GM18499 (cell line): Measurements from ENCODE around the gene SRRD.

Experiments
- ATAC-seq: cut with Tn5 transposase; IDR thresholded peaks from one replicate; pipeline ENCODE4 v1.9.1; 2021; ENCODE audit warnings: moderate number of reproducible peaks; ENCODE audit not compliant: insufficient read depth, unreplicated experiment

The SRRD gene

DNA sequence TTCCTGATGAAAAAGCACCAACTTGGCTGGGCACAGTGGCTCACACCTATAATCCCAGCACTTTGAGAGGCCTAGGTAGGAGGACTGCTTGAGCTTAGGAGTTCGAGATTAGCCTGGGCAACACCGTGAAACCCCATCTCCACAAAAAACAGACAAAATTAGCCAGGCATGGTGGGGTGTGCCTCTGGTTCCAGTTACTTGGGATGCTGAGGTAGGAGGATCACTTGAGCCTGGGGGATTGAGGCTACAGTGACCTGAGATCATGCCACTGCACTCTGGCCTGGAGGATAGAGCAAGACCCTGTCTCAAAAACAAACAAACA lies 3.1 kb upstream of the SRRD start:
- no peak for ATAC-seq

GRCh38 chr22:26481112-26481693 lies 2.5 kb upstream of the SRRD start:
- no peak for ATAC-seq

GRCh38 chr22:26481694-26482093 lies 2.0 kb upstream of the SRRD start:
- no peak for ATAC-seq

DNA sequence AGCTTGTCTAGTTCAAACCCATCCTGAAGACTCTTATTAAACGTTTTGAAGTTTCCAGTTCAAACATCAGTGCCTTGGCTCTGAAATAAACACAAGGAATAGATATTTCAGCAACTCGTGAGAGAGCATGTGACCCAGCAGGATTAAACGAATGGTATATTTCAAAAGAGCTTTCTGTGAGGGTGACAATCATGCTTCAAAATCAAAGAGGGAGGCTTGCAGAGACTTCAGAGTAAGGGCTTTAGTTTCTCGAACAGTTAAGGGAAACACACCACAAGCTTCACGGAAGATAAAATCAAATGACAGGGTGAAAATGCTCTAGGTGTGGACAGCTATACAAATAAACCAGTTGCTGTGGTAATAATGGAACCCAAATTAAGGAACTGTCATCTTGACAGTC lies 1.5 kb upstream of the SRRD start:
- no peak for ATAC-seq

- no peak for ATAC-seq
Observed at GRCh38 chr22:26483043-26483438, 636 bp upstream of the SRRD start.

GRCh38 chr22:26484360-26484706 lies 656 bp downstream of the SRRD start:
- no peak for ATAC-seq

GRCh38 chr22:26485013-26485412 lies 1.3 kb downstream of the SRRD start:
- no peak for ATAC-seq

- ATAC-seq: no peak
Observed at GRCh38 chr22:26485806-26486390, 2.2 kb downstream of the SRRD start.

DNA sequence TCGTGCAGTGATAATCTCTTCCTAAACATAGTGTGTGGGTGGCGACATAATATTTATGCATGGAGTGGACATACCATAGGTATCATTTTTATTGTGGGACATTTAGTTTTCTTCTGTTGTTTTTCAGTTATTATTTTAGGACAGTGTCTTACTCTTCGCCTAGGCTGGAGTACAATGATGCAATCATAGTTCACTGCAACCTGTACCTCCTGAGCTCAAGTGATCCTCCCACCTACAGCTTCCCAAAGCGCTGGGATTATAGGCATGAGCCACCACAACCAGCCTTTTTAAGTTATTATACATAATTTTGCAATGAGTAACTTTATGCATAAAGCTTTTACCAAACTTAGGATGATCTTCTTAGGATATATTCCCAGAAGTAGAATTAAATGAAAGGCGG lies 2.7 kb downstream of the SRRD start:
- ATAC-seq: no peak

GRCh38 chr22:26487996-26488395 lies 4.3 kb downstream of the SRRD start:
- ATAC-seq: no peak

DNA sequence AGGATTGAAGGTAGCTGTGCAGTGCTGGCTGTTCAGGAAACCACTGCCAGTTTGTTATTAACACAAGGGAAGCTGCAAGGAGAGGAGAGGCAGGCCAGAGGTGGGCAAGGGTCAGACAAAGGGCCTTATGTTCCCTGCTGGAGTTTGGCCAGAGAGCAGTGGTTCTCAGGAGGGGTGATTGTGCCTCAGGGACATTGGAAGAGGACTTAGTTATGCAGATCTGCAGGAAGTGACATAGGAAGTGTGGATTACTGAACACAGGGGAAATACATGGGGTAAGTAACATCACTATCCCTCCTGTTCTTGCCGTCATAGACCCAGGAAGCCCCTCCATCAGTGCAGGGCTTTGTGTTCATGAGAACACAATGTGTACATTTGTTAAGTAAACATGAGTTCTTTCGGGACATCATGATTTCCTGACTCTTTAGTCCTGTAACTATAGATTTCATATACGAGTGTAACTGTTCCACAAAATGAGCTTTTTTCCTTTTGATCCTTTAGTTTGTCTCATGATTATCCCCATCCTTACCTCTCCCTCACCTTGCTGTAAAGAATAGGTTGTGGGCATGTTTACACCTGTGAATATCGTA lies 5.9 kb downstream of the SRRD start:
- ATAC-seq: no peak

DNA sequence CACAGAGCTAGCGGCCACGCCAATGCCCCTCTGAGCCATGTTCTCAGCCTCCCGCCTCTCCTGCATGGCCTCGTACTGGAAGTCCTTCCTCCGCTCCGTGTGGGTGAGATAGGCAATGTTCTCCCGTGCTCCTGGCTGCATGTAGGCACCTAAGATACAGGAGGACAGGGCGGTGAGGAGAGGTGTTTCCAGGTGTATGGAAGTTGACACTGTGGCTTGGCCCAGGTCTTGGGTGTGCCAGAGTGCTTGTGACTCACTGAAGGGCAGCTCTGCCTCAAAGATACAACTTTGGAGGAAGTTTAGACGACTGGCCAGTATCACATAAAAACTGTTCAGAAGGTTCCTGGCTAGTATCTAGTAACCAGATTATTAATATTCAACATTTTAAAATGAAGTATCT lies 8.5 kb downstream of the SRRD start:
- no peak for ATAC-seq

GRCh38 chr22:26494506-26494905 lies 10.8 kb downstream of the SRRD start:
- ATAC-seq: no peak

DNA sequence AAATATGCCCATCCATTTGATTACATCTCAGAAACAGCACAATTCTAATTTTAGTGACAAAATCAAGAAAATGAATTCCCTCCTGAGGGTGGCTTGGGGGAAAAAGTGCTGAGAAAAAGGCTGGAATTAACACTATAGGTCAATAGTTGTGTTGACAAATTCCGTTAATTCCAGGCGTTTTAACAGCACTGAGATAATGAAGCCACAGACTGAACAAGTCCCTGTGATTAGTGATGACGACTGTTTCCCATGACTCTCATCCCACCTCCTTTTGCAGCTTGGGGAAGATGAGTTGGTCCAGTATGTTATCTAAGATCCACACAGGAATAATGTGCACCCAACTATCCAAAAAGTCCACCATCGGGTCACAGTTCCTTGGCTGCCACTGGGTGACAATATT lies 12.8 kb downstream of the SRRD start:
- no peak for ATAC-seq

- ATAC-seq: no peak
Observed at GRCh38 chr22:26499188-26499703, 15.6 kb downstream of the SRRD start.

- ATAC-seq: no peak
Observed at GRCh38 chr22:26501996-26502395, 18.3 kb downstream of the SRRD start.

GRCh38 chr22:26502688-26503561 lies 19.2 kb downstream of the SRRD start:
- no peak for ATAC-seq

- no peak for ATAC-seq
Observed at GRCh38 chr22:26503758-26504157, 20.1 kb downstream of the SRRD start.

DNA sequence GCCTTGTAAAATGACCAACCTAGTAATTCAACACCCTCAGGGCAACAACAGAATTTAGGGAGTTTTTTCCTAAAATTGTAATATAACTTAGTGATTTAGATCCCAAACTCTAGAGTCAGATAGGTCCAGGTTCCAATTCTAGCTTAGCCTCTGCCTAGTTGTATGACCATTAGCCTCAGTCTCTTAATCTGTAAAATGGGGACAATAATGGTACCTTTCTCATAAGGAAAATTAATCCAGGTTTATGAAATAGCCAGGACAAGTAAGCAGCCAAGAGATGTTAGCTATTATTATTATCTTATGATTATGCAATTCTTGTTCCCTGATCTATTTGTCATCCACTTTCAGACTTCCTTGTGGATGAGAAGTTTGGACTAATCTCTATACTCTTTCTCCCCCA lies 24.5 kb downstream of the SRRD start:
- no peak for ATAC-seq

DNA sequence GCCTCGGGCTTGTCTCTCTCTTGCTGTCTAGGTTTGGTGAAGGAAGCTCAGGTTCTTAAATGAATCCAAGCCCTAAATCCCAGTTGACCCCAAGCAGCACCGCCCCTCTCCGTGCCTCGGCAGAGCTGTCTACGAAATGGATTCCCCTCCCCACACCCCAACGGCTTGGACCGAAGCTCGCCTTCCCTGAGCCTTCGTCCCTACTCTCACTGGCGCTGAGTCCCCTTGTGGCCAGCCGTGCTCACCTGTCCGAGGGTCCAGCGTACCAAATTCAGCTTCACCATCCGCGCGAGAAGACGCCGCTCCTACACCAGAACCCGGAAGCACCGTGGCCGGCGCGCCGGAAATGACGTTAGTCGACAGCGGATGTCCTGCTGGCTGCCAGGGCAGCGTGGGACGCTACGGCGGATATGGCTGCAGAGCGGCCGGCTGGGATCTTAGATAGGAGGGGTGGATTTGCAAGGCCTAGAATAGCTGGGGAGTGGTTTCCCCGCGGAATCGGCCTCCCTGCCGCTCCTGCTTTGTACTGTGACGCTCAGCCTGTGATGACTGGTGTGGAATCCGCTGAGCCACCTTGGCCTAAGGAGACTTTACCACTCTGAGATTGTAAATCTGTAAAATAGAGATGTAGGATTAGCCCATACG lies 28.6 kb downstream of the SRRD start, which contains the start of gene TFIP11:
TSS of gene TFIP11 (minus strand) at position 325 of the 645 bp plus-strand sequence. CDS start 2,201 bp downstream, outside the sequence.
- ATAC-seq: peak; percentile 53

- no peak for ATAC-seq
Observed at GRCh38 chr22:26513838-26514237, 30.2 kb downstream of the SRRD start.
